OCI-LY7 (cell line): ENCODE data around the gene LRRC59. TPM values are rescaled to one million over a fixed set of nuclear protein-coding genes. Genes with fewer than 3 reads are reported as not detected.

ENCODE experiments used
- BruUV-seq: library from RNA; stranded (reverse); fragments of 400-500 nt; replicated peaks from 2 replicates; lab custom pipeline; 2021; lab: Mats Ljungman, UMichigan
- CTCF ChIA-PET: fragments of 300-600 bp; sonication (Branson Sonifier 250); formaldehyde crosslinking; loops from one replicate; lab custom pipeline; 2022; ENCODE audit warnings: antibody characterized with exemption; ENCODE audit not compliant: unreplicated experiment; lab: Charles Lee
- POLR2A ChIA-PET: fragments of 300-600 bp; sonication (Branson Sonifier 250); formaldehyde crosslinking; loops from one replicate; lab custom pipeline; 2022; ENCODE audit warnings: antibody characterized with exemption; lab: Charles Lee
- DNase-seq: peaks from one replicate; pipeline ENCODE4 v3.0.0-alpha.2; 2015; ENCODE audit warnings: low spot score
- H2AFZ ChIP-seq: fragments of 200-600 bp; sonication (generic), shearing (Covaris generic); 2 replicates; pipeline ENCODE4 v1.6.1; 2014; ENCODE audit warnings: mild to moderate bottlenecking, antibody characterized with exemption, low read length, moderate library complexity
- H3K27ac ChIP-seq: fragments of 200-600 bp; sonication (generic); 2 replicates; pipeline ENCODE4 v1.5.1; 2014; ENCODE audit warnings: mixed run types, low read depth, mild to moderate bottlenecking, moderate library complexity, low read length, inconsistent platforms; ENCODE audit not compliant: poor library complexity, severe bottlenecking
- H3K36me3 ChIP-seq: fragments of 200-600 bp; sonication (generic); 2 replicates; pipeline ENCODE4 v1.6.1; 2014; ENCODE audit warnings: mild to moderate bottlenecking, antibody characterized with exemption, low read length, moderate library complexity, mixed read lengths; ENCODE audit not compliant: insufficient read depth
- H3K4me1 ChIP-seq: fragments of 200-600 bp; sonication (generic); 2 replicates; pipeline ENCODE4 v1.5.1; 2014; ENCODE audit warnings: mild to moderate bottlenecking, low read length; ENCODE audit not compliant: insufficient read depth, poor library complexity, severe bottlenecking
- H3K4me2 ChIP-seq: fragments of 200-600 bp; sonication (generic); 2 replicates; pipeline ENCODE4 v1.6.1; 2014; ENCODE audit warnings: mild to moderate bottlenecking, low read length
- H3K4me3 ChIP-seq: fragments of 200-600 bp; sonication (generic); 2 replicates; pipeline ENCODE4 v1.5.1; 2014; ENCODE audit warnings: mild to moderate bottlenecking, low read depth, low read length; ENCODE audit not compliant: poor library complexity, severe bottlenecking
- H3K79me2 ChIP-seq: fragments of 200-600 bp; sonication (generic); 2 replicates; pipeline ENCODE4 v1.6.1; 2016; ENCODE audit warnings: low read depth, mild to moderate bottlenecking, low read length, moderate library complexity, mixed read lengths; ENCODE audit not compliant: insufficient read depth
- H3K9me2 ChIP-seq: fragments of 200-600 bp; sonication (generic); 2 replicates; pipeline ENCODE4 v1.6.1; 2016; ENCODE audit warnings: mild to moderate bottlenecking, low read length, mixed read lengths; ENCODE audit not compliant: insufficient read depth
- H3K9me3 ChIP-seq: fragments of 200-600 bp; sonication (generic); 2 replicates; pipeline ENCODE4 v1.6.1; 2014; ENCODE audit warnings: mild to moderate bottlenecking, mixed run types, low read length, mixed read lengths
- H4K20me1 ChIP-seq: fragments of 200-600 bp; sonication (generic); 2 replicates; pipeline ENCODE4 v1.6.1; 2014; ENCODE audit warnings: mild to moderate bottlenecking, antibody characterized with exemption, low read length, moderate library complexity, mixed read lengths; ENCODE audit not compliant: insufficient read depth
- EZH2phosphoT487 ChIP-seq: fragments of 200-600 bp; sonication (generic); IDR thresholded peaks from 2 replicates; pipeline ENCODE4 v1.6.1; 2018; ENCODE audit warnings: low read depth, borderline replicate concordance, mild to moderate bottlenecking, mixed run types, antibody characterized with exemption, low read length, moderate library complexity, mixed read lengths
- intact Hi-C: fragments of 100-400 bp; cut with micrococcal nuclease; formaldehyde crosslinking; loops from one replicate; pipeline ENCODE4 v1.10.0; 2022; ENCODE audit not compliant: unreplicated experiment
- total RNA-seq, 2 experiments: library from RNA; depleted of rRNA in 1 of 2; stranded (reverse); fragments of >200 nt in 1 of 2; shearing (Covaris generic) in 1 of 2; gene quantifications; 2 replicates each; pipeline ENCODE4 v1.2.3, GENCODE V29; 2014 to 2022
- TF ChIP-seq, protein P1 (sequence below): fragments of 200-600 bp; sonication (generic); conservative IDR thresholded peaks from 2 replicates; pipeline ENCODE4 v1.5.1; 2014; ENCODE audit warnings: mild to moderate bottlenecking, antibody characterized with exemption, low read length, moderate library complexity, mixed read lengths

Gene LRRC59
- total RNA-seq, 2 experiments from 2014 or later, result 87.4 to 125 TPM

DNA sequence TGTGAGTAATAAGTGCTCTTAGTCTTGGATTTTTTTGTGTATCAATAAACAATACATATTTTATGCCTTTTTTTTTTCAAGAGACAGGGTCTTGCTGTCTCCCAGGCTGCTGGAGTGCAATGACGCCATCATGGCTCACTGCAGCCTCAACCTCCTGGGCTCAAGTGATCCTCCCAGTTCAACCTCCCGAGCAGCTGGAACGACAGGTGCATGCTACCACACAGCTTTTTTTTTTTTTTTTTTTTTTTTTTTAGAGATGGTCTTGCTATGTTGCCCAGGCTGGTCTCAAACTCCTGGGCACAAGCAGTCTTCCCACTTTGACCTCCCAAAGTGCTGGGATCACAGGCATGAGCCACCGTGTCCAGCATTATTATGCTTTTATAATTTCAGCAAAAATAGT is 41.7 kb upstream of the LRRC59 start:
- no peaks in the 10 kb centered on the region for H4K20me1 ChIP-seq
- ChIA-PET POLR2A (interaction anchor here (0.6 kb wide), 1 partner anchor 55 kb away, joined by 3 read pairs; no protein-coding TSS in a partner anchor), CTCF (no interaction called here)
- TF ChIP-seq EZH2phosphoT487, result no peak
- TF ChIP-seq, protein P1, sequence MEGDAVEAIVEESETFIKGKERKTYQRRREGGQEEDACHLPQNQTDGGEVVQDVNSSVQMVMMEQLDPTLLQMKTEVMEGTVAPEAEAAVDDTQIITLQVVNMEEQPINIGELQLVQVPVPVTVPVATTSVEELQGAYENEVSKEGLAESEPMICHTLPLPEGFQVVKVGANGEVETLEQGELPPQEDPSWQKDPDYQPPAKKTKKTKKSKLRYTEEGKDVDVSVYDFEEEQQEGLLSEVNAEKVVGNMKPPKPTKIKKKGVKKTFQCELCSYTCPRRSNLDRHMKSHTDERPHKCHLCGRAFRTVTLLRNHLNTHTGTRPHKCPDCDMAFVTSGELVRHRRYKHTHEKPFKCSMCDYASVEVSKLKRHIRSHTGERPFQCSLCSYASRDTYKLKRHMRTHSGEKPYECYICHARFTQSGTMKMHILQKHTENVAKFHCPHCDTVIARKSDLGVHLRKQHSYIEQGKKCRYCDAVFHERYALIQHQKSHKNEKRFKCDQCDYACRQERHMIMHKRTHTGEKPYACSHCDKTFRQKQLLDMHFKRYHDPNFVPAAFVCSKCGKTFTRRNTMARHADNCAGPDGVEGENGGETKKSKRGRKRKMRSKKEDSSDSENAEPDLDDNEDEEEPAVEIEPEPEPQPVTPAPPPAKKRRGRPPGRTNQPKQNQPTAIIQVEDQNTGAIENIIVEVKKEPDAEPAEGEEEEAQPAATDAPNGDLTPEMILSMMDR, result no peak
- no peaks in the 10 kb centered on the region for H3K9me3 ChIP-seq
- no peak for DNase-seq
- peaks cover 3% of the 10 kb centered on the region; the same call in 1 of the 2 replicates for H3K36me3 ChIP-seq
- no peak overlapping the region for H2AFZ ChIP-seq
- H3K4me1 ChIP-seq, result no peaks in the 10 kb centered on the region
- no peak overlapping the region for H3K27ac ChIP-seq
- no TSS peak for BruUV-seq
- H3K9me2 ChIP-seq, result no peaks in the 10 kb centered on the region
- H3K79me2 ChIP-seq, result no peaks in the 10 kb centered on the region
- intact Hi-C loops, result no loop called here
- H3K4me2 ChIP-seq, result no peak overlapping the region
- H3K4me3 ChIP-seq, result no peak overlapping the region

DNA sequence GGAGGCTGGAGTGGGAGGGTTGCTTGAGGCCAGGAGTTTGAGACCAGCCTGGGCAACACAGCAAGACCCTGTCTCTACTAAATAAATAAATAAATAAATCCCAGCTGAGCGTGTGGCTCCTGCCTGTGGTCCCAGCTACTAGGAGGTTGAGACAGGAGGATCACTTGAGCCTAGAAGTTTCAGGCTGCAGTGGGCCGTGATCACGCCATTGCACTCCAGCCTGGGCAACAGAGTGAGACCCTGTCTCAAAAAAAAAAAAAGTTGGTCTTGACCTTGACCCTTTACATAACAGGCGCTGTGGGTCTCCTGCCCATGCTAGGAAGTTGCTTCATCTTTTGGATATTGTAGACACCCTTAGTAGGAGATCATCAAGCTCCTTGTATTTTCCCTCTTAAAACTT is 40.1 kb upstream of the LRRC59 start:
- CTCF ChIA-PET, result interaction anchor here (1.0 kb wide), 1 partner anchor 75 kb away, joined by 4 read pairs; no protein-coding TSS in a partner anchor
- BruUV-seq, result no TSS peak
- DNase-seq, result no peak

More for the DNA sequence above, 40.1 kb upstream of the LRRC59 start:
- Histone ChIP-seq H3K36me3 (peaks cover 3% of the 10 kb centered on the region; the same call in 1 of the 2 replicates), H3K4me2 (no peak overlapping the region), H3K27ac (no peak overlapping the region), H3K9me2 (no peaks in the 10 kb centered on the region), H4K20me1 (no peaks in the 10 kb centered on the region), H3K79me2 (no peaks in the 10 kb centered on the region), H3K4me3 (no peak overlapping the region), H3K9me3 (no peaks in the 10 kb centered on the region), H2AFZ (no peak overlapping the region), H3K4me1 (no peaks in the 10 kb centered on the region)
- POLR2A ChIA-PET, result interaction anchor here (0.6 kb wide), 1 partner anchor 216 kb away, joined by 5 read pairs; no protein-coding TSS in a partner anchor
- intact Hi-C loops, result no loop called here
- TF ChIP-seq, protein P1, result no peak
- TF ChIP-seq EZH2phosphoT487, result no peak
